HG03354 (cell line): ENCODE data around the gene SETD1A.
"Not testable (repeated sequence)": the region's sequence is repeated elsewhere in the genome, so short reads cannot be mapped to it uniquely, and the experiment has no call there.

Source experiments
- ATAC-seq: cut with Tn5 transposase; IDR thresholded peaks from one replicate; pipeline ENCODE4 v1.9.1; 2021; ENCODE audit warnings: mild to moderate bottlenecking; ENCODE audit not compliant: unreplicated experiment, poor library complexity, severe bottlenecking

SETD1A gene

GRCh38 chr16:30927789-30928378 is 29.7 kb upstream of the SETD1A start:
- no peak for ATAC-seq

DNA sequence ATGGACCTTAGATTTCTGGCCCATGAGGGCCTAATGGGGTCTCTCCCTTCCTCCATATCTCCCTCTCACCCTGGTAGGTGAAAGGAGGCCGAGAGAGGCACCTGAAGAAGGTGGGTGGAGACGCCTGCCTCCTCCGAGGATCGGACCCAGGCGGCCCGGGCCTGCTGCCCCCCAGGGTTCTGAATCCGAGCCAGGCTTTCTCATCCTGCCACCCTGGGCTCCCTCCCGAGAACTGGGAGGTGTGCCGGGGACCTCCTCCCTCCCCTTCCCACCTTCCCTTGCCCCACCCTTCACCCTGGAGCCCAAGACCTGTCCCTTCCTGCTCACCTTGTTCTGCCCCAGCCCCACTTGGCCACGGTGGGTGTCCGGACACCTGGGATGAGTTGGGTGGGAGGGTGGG is 29.2 kb upstream of the SETD1A start:
- ATAC-seq, result no peak

GRCh38 chr16:30929167-30929566 is 28.4 kb upstream of the SETD1A start:
- ATAC-seq, result no peak

- no peak for ATAC-seq
Observed at GRCh38 chr16:30930160-30930571, 27.4 kb upstream of the SETD1A start.

DNA sequence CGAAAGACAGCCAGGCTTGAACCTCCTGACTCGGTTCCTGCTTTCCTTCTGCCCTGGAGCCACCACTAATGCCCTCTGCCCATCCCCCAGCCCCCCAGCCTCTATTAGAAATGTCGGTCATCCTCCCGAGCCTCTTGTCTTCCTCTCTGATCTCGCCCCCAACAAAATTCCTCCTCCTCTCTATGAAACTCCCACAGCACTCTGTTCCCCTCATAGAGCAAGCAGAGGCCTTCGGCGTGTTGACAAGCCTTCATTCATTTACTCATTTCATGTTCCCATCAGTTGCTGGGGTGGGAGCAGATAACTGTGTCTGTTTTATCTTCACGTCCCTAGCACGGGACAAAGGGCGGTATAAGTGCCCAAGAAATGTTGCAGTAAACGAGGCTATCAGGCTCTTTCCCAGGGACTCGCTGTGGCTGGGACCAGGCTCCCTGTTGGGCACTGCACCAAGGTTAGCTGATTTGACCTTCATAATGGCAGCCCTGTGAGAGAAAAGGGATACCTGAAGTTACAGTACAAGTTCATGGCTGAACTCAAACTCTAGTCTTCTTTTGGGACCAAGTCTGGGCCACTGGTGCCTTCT is 26.4 kb upstream of the SETD1A start:
- no peak for ATAC-seq

DNA sequence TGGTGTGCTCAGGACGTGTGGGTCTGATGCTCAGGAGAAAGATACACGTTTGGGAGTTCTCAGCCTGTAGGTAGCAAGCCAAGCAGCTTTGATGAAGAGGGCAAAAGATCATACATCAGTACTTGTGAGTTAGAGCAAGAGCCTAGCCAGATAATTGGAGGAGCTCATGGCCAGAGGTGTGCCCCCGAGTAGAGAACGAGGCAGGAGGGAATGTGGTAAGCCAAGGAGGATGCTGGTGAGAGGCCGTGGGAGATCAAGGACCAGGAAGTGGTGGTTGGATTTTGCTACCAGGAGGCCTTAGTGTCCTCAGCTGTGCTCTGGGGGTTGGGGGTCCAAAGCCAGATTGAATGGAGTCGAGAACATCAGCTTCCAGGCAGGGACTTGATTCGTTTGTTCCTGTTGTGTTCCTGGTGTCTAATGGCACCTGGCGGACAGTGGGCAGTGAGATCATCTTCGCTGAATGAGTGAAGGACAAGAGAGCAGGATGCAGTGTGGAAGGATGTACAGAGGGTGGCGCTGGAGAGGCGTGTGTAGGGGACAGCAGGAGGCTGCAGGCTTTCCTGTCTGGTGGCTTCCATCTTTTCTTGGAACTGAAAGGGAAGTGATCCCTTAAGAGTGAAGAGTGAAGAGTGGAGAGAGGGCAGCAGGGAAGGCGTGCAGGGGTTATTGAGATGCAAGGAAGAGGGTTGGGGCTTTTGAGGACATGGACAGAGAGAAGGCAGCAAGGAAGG is 22.6 kb upstream of the SETD1A start:
- no peak for ATAC-seq

- no peak for ATAC-seq
Observed at GRCh38 chr16:30937692-30938091, 19.9 kb upstream of the SETD1A start.

GRCh38 chr16:30939571-30939970 is 18.0 kb upstream of the SETD1A start:
- ATAC-seq, result not testable (repeated sequence)

DNA sequence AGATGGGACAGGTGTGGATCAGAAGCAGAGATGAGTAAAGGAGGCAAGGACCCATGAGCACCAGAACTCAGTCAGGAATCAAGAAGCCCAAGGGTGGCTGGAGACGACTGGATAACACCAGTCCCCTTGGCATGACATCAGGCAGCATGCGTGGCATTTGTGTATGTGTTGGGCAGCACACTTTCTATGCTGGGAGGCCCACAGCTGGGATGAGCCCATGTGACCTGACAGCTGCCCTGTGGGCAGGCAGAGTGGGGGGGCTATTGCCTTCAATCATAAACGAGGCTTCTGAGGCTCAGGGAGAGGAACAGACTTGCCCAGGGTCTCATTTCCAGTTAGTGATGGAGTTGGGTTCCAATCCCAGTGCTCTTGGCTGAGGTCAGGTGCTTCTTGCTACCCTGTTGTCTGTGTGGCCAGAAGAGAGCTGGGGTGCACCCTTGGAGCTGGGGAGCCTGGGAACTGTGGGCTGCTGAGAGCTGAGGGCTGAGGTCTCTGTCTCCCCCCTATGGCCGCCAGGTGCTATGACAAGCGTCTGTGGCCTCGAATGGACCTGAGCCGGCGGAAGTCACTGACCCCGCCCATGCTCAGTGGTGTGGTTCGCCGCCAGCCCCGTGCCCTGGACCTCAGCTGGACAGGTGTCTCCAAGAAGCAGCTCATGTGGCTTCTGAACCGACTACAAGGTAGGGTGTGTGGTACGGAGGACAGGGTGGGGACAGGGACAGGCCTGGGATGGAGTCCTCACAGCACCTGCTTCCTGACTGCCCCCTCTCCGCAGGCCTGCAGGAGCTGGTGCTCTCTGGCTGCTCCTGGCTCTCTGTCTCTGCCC is 15.7 kb upstream of the SETD1A start:
- ATAC-seq, result peak; percentile 94

- ATAC-seq, result no peak
Observed at GRCh38 chr16:30942426-30942806, 15.1 kb upstream of the SETD1A start.

GRCh38 chr16:30944352-30944751 is 13.2 kb upstream of the SETD1A start:
- no peak for ATAC-seq

DNA sequence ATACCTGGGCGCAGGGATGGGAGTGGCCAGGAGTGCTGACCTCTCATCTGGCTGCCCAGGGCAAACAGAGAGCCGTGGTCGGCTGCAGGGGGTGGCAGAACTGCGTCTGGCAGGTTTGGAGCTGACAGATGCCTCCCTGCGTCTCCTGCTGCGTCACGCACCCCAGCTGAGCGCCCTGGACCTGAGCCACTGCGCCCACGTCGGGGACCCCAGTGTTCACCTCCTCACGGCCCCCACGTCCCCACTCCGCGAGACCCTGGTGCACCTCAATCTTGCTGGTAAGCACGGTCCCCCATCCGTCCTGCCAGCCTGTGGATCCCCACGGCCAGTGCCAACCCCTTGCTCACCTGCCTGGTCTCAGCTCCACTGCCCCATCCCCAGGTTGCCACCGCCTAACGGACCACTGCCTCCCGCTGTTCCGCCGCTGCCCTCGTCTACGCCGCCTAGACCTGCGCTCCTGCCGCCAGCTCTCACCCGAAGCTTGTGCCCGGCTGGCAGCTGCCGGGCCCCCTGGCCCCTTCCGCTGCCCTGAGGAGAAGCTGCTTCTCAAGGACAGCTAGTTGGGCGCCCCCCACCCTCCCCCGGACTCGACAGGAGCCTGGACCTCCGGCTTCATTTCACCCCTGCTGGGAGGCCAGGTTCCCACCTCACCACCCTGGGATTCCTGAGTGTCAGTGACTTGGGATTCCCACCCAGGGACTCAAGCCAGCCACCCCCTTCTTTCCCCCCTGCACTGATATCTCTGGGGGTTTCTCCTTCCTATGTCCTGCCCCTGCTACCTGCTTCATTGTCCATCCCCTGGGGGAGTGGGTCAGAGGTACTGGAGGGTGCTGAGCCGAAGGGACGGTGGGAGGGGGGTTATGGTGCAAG is 10.6 kb upstream of the SETD1A start:
- no peak for ATAC-seq

DNA sequence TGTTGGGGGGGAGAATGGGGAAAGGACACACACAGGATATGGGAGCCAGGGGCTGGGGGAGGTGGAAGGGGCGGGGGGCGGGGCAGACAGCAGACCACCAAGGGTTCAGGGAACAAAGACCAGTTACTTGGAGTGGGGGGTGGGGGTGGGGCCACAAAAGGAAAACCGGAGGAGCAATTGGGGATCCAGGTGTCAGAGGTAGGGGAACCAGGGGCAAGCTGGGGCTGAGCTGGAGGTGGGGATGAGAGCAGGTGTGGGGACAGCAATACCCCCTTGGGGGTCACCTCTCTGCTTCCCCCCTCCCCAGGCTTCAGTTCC is 10.1 kb upstream of the SETD1A start:
- no peak for ATAC-seq

DNA sequence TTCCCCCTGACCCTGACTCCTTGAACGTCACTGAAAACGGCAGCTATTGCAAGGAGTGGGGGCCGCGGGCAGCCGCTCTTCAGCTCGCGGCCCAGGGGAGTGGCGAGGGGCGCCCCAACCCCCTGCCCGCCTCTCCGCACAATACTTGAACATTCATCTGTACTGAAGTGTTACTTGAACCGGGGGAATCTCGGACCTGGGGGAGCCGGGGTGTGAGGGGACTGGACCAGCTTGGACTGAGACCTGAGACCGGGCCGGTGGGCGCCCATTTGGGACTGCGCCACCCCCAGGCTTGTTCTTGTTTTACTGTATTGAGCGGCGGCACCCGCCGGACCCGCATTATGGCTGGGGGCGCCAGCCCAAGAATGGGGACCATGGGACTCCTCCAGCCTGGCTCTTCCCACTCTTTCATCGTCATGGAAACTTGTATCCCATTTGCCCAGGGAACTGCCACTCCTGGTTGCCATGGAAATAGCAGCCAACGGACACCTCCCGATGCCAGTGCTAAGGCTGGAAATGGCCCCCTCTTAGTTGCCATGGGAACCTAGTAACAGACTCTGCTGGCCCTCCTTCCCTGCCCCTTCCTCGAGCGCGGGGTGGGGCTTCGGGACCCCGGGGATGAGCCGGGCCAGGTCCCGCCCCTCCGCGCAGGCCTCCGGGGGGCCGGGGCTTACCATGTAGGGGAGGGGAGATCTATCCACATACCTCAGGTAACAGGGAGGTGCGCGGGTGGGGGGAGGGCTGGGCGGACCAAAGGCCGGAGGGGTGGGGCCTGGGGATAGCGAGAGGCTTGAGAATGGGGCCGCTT is 9.5 kb upstream of the SETD1A start:
- ATAC-seq, result peak; percentile 17

DNA sequence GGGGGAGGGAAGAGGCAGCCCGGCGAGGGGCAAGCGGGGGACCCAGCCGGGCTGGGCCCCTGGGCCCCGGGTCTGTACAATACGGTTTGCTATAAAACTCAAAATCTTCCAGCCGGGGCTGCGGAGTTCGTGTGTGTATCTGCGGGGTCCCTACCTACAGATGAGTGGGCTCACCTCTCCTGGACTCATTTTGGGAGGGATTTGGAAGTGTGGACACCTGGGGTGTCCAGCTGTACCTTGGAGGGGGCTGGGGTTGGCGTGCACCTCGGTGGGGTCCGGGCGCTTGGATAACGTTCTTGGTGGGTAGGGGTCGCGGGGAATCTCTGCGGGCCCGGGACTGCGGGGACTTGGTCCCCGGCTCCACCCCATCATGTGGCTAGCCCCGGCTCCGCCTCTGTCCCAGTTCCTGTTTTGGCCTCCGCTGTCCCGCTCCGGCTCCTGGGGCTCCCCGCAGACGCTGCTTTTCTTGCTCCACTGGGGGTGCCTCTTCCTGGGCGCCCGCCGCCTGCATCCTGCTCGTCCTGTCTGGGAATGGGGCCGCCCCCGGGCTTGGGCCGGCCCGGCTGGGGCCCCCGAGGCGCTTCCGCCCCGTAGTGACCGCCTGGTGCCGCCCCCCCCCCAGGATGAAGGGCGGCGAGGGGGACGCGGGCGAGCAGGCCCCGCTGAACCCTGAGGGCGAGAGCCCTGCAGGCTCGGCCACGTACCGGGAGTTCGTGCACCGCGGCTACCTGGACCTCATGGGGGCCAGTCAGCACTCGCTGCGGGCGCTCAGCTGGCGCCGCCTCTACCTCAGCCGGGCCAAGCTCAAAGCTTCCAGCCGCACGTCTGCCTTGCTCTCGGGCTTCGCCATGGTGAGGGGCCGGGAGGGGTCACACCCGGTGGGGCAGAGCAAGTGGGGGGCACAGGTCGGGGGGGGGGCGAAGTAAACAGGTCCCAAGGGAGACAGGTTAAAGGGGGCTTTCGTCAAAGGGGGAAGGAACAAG is 8.6 kb upstream of the SETD1A start, which contains the start of gene ORAI3:
TSS of gene ORAI3 (plus strand) at position 402 of the 983 bp plus-strand sequence. CDS start at position 624, 222 bp downstream.
- peak; percentile 71 for ATAC-seq

DNA sequence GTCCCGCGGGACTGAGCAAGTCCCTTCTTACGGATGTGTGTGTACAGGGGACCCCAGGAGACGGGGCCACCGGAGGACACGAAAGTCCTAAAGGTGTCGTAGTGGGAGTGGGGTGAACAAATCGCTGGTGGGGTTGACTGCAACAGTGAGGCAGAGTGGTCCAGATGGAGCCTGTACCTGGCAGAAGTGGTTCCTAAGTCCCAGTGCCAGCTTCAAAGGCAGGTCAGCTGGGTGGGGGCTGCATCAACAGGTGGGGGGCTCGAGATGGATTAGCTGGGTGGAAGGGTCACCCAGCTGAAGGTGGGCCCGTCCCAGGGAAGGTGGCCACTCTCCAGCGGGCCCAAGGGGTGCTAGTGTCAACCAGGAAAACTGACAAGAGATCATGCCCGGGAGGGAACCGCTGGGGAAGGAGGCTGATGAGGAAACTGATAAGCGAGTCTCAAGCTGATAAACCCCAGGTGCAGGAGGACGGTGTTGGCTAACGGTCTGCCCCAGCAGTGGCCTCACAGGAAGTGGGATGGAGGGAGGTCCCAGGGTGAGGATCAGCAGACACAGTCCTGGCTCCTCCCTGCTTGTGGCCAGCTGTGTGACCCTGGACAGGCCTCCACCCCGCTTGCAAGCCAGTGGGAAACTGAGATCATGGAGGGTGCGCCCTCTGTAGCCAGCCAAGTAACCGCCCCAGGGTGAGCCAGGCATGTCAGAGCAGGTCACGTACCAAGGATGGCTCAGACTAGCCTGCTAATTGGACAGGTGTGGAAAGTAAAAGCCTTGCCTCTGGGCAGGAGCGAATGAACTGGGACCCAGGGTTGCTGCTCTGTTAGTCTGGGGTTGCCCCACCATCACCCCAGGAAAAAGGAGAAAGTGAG is 7.7 kb upstream of the SETD1A start:
- ATAC-seq, result peak; percentile 43
